T-helper 2 cell treated with Interferon-gamma antibody and Interleukin-4, amounts not matched to agents 5 μg/mL and 100 μg/mL, for 36 hours (primary cell): ENCODE results near the gene SCN11A.

ENCODE experiments used
- DNase-seq: peaks from one replicate; pipeline ENCODE4 v3.0.0; 2021; ENCODE audit warnings: low spot score
- H3K27ac Mint-ChIP-seq: one replicate; pipeline ENCODE4 v1.8.0; 2021; ENCODE audit warnings: mild to moderate bottlenecking, mixed read lengths
- H3K27me3 Mint-ChIP-seq: one replicate; pipeline ENCODE4 v1.8.0; 2021; ENCODE audit warnings: low read depth, mixed read lengths
- H3K36me3 Mint-ChIP-seq: one replicate; pipeline ENCODE4 v1.8.0; 2021; ENCODE audit warnings: low read depth, mixed read lengths
- H3K4me1 Mint-ChIP-seq: one replicate; pipeline ENCODE4 v1.8.0; 2021; ENCODE audit warnings: low read depth, mixed read lengths
- H3K4me3 Mint-ChIP-seq: one replicate; pipeline ENCODE4 v1.8.0; 2022; ENCODE audit warnings: mild to moderate bottlenecking, moderate library complexity, mixed read lengths
- H3K9me3 Mint-ChIP-seq: one replicate; pipeline ENCODE4 v1.8.0; 2021; ENCODE audit warnings: mixed read lengths

Gene SCN11A

GRCh38 chr3:39011191-39011736 is 40.5 kb downstream of the SCN11A start:
- Mint-ChIP-seq H3K4me3 (no peak overlapping the region), H3K4me1 (no peaks in the 10 kb centered on the region), H3K36me3 (no peaks in the 10 kb centered on the region), H3K9me3 (no peaks in the 10 kb centered on the region), H3K27ac (no peak overlapping the region), H3K27me3 (peaks cover 14% of the 10 kb centered on the region)
- DNase-seq: no peak

- H3K36me3 Mint-ChIP-seq: no peaks in the 10 kb centered on the region
- no peak overlapping the region for H3K4me3 Mint-ChIP-seq
Observed at GRCh38 chr3:39005295-39005694, 46.4 kb downstream of the SCN11A start.

More at GRCh38 chr3:39005295-39005694, 46.4 kb downstream of the SCN11A start:
- no peak for DNase-seq
- no peaks in the 10 kb centered on the region for H3K9me3 Mint-ChIP-seq
- peaks cover 10% of the 10 kb centered on the region for H3K27me3 Mint-ChIP-seq
- no peak overlapping the region for H3K27ac Mint-ChIP-seq
- H3K4me1 Mint-ChIP-seq: no peaks in the 10 kb centered on the region
